NCI-H748 (cell line): Measurements from ENCODE around the gene KLF17.
"Not testable (repeated sequence)": the region's sequence is repeated elsewhere in the genome, so short reads cannot be mapped to it uniquely, and the experiment has no call there.

ENCODE experiments used
- DNase-seq: peaks from one replicate; lab custom pipeline; 2025; ENCODE audit not compliant: unreplicated experiment; lab: John Stamatoyannopoulos, UW

The KLF17 gene

GRCh38 chr1:44108241-44108640 lies 10.4 kb upstream of the KLF17 start:
- no peak for DNase-seq

DNA sequence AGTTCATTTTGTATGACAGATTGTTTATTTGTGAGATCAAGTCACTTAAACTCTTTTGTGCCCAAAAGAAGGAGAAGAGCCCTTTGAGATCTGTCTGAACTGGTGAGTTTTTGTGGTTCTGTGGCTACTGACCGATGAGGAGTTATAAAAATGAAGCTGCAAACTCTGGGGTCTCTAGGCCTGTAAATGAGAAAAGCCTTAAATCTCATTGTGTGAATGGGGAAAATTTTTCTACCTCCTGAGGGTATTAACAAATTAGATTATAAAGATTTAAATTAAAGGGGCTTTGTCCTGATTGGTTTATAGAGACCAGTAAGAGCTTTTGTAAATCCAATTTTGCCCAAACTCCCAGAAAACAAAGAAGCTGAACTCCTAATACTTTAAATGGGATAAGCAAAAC lies 9.7 kb upstream of the KLF17 start:
- DNase-seq, result no peak

DNA sequence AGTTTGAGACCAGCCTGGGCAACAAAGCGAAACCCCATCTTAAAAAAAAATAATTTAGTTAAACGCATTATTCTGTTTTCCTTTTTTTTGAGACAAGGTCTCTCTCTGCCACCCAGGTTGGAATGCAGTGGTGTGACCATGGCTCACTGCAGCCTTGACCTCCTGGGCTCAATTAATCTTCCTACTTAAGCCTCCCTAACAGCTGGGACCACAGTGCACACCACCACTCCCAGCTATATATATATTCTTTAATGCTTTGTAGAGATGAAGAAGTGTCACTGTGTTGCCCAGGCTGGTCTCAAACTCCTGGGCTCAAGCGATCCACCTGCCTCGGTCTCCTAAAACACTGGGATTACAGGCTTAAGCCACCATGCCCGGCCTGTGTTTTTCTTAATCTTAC lies 7.7 kb upstream of the KLF17 start:
- no peak for DNase-seq

DNA sequence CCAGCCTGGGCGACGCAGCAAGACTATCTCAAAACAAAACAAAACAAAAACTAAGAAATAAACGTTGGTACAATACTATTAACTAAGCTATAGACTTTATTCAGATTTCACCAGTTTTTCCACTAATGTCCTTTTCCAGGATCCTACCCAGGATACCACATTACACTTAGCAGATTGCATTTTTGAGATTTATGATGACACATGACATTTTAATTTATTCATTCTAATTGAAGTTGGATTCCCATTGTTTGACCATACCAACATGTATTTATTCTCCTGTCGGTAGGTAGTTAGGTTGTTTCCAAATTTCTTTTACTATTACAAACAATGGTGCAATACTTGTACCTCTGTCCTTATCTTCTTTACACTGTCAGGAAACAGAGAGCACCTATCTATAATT lies 6.8 kb upstream of the KLF17 start:
- DNase-seq, result no peak

DNA sequence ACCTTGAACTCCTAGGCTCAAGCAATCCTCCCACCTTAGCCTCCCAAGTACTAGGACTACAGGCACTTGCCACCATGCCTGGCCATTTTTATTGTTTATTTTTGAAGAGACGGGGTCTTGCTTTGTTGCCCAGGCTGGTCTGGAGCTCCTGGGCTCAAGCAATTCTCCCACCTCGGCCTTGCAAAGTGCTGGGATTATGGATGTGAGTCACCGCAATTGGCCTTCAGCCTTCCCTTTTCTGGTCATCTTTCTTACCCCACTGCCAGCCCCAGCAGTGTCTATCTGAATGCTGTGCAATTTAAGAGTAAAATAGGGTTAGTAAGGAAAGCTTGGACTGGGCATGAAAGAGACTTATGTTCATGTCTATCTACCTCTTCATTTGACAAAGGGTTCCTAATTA lies 6.1 kb upstream of the KLF17 start:
- DNase-seq, result no peak

GRCh38 chr1:44113095-44113609 lies 5.5 kb upstream of the KLF17 start:
- no peak for DNase-seq

DNA sequence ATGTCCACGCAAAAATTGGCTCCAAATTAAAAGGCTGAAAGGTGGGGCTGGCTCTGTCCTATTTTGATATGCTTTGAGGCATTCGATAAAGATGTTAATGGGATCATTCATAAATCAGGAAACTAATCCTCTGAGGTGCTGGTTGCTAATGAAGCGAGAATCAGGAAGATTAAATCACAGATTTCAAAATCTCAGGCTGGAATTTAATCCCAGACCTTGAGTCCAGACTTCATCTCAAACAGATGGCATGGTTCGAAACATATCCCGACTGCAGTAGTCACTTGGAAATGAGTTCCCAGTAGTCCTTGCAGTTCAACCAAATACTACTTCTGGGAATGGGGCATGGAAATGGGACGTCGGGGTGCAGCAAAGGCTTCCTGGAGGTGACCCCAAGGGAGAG lies 4.5 kb upstream of the KLF17 start:
- DNase-seq, result no peak

DNA sequence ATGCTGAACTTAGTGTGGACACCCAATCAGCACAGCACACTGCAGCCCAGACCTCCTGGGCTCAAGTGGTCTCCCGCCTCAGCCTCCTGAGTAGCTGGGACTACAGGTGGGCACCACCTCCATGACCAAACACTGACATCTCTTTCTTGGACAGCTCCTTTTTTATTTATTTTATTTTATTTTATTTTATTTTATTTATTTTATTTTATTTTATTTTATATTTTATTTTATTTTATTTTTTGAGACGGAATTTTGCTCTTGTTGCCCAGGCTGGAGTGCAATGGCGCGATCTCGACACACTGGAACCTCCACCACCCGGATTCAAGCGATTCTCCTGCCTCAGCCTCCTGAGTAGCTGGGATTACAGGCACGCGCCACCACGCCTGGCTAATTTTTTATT lies 1.3 kb upstream of the KLF17 start:
- DNase-seq, result not testable (repeated sequence)

- no peak for DNase-seq
These were observed 904 bp downstream of the KLF17 start for GRCh38 chr1:44119525-44119924.

DNA sequence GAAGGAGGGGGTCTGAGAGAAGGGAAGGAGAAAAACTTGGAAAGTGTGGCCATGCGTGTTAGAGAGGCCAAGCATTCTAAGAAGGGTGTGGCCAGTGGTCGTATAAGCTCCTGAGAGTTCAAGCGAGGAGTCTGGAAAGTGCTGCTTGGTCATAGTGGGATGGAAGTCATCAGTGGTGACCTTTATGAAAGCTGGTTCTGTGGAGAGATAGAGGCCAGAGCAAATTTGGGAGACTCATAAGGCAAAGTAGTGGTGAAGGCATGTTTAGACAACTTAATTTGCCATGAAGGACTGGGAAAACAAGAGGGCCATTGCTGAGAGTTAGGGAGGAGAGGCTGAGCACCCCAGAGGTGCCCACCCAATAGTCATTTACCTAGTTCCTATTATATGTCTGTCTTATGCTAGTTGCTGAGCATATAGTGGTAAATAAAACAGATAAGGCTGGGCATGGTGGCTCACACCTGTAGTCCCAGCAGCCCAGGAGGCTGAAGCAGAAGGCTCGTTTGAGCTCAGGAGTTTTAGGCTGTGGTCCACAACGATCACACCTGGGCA lies 1.9 kb downstream of the KLF17 start:
- DNase-seq, result no peak

DNA sequence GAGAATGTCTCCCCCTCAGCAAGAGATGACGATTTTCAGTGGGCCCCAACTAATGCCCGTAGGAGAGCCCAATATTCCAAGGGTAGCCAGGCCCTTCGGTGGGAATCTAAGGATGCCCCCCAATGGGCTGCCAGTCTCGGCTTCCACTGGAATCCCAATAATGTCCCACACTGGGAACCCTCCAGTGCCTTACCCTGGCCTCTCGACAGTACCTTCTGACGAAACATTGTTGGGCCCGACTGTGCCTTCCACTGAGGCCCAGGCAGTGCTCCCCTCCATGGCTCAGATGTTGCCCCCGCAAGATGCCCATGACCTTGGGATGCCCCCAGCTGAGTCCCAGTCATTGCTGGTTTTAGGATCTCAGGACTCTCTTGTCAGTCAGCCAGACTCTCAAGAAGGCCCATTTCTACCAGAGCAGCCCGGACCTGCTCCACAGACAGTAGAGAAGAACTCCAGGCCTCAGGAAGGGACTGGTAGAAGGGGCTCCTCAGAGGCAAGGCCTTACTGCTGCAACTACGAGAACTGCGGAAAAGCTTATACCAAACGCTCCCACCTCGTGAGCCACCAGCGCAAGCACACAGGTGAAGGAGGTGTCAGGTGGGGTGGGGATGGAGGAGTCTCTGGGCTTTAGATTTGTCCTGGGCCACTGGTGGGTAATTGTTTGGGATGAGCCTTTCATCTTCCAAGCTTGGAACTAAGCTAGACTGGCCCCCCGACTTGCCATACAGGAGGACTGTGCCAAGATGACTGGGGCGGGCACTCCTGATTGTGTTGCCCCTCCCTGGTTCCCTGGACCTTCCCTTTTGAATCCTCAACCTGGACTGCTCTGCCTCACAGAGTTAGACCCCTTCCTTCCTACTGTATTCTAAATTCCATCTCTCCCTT lies 11.2 kb downstream of the KLF17 start:
- no peak for DNase-seq

DNA sequence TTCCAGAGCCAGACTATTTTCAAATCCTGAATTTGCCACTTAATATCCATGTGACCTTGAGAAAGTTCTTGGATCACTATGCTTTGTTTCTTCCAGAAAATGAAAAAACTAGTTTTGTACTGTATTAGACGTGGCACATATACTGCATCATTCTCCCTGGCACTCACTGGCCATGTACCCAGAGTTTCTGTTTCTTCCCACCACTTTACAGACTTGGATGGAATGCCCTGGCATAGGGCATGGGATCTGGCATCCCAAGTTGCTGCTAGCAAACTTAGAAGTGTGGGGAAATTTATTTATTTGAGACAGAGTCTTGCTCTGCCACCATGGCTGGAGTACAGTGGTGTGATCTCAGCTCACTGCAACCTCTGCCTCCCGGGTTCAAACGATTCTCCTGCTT lies 12.8 kb downstream of the KLF17 start:
- no peak for DNase-seq

DNA sequence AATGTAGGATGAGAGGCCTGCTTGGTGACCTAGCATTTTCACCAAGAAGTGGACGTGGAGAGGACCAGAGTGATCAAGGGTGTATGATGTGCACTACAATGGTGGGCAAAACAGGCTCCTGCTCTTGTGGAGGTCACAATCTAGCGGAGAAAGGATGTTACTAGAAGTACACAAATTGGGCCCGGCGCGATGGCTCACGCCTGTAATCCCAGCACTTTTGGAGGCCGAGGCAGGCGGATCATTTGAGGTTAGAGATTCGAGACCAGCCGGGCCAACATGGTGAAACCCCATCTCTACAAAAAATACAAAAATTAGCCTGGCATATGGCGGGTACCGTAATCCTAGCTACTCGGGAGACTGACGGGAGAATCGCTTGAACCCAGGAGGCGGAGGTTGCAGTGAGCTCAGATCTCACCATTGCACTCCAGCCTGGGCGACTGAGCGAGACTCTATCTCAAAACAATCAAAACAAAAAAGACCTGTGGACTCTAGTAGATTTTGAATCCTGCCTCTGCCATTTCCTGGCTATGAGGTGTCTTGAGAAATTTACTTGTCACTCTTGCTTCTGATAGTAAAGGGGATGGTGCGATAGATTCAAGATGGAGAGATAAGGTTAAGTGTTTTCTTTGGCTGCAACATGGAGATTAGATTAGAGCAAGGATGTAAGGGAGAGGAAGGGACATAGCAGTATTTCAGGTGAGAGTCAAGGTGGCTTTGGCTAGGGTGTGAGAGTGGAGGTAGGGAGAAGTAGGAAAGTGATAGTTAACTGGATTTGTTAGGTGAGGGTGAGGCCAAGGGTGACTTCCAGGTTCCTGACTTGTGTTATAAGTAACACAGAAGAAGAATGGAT lies 15.7 kb downstream of the KLF17 start:
- DNase-seq, result no peak

DNA sequence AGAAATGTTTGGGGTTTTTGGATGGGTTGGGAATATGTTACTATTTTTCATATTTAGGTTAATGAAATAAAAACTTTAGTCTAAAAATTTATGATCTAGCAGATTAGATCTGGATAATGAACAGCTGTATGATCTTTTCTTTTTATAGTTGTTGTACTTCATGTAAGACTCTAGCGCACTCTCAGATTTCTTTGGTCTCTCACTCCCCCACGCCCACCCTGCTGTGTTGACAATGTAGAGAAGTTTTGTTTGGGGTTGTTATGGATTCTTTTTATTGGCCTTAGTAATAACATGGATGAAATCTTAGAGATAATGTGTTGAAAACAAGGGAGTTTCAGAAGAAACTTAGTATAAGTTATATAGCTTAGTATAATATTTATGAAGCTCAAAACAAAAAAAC lies 17.3 kb downstream of the KLF17 start:
- DNase-seq, result no peak

- DNase-seq, result no peak
These were observed 19.6 kb downstream of the KLF17 start for GRCh38 chr1:44138239-44138638.

GRCh38 chr1:44139565-44139964 lies 20.9 kb downstream of the KLF17 start:
- DNase-seq, result not testable (repeated sequence)

DNA sequence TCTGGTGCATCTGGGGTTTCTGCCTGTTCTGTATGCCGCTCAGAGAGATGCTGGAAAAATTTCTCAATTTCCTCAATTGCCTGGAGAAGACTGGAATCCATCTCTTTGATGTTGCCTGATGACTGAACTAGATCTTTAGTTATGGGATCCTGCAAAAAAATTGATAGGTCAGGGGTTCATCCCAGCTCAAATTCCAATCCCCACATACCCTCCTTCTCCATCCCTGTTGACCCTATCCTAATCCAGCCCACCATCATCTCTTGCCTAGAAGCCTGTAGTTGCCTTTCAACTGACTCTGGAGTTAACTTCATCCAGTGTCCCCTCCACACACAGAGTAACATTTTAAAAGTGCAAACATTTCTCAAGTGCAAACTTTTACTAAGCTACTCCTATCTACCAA lies 22.9 kb downstream of the KLF17 start, which contains the start of gene KLF18:
KLF18 (minus strand) TSS at position 101 of the 400 bp plus-strand sequence; CDS start at position 101, 0 bp downstream.
- no peak for DNase-seq

GRCh38 chr1:44144962-44145756 lies 26.5 kb downstream of the KLF17 start:
- DNase-seq, result no peak

DNA sequence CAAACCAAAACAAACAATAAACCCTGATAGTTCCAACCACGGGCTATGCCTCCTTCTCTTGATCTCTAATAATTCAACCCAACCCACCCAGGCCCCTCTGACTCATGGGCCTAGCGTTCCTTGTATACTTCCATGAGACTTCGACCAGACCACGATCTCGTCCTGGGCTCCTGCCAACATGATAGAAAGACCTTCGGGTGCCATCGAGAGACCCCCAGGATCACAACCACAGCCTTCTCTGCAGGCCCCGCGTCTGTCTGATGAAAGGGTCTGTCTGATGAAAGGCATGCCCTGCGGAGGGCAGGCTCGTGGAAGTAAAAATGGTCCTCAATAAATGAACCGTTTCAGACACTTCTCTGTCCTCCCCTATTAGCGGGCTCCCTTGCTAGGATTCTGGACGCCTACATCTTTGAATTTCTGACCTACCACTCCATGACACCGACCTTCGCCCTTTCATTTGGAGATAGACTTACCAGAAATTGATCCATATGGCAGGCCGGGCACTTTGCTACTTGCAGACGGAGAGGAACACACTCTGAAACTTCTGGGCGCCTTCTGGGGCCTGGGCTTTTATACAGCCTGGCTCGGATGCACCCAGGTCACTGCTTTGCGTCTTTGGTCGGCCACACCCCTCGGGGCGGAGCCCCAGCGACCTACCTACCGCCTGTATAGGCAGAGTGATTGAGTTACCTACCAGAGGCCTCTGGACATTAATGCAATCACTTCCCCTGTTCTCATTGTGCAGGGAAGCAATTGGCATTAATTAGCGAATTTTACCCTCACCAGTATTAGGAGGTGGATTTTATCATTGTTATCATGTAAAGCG lies 28.1 kb downstream of the KLF17 start:
- no peak for DNase-seq

DNA sequence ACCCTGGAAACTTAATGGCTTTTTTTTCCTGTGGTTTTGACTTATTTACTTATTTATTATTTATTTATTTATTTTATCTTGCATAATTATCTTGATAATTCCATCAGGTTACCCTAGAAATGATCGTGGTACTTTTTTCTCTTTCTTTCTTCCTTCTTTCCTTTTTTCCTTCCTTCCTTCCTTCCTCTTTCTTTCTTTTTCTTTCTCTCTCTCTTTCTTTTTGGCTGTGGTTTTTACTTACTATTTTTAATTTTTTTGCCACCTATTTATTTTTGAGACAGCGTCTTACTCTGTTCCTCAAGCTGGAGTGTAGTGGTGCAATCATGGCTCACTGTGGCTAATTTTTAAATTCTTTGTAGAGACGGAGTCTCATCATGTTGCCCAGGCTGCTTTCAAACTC lies 29.0 kb downstream of the KLF17 start:
- no peak for DNase-seq
